GM18867 (cell line): ENCODE measurements around the gene H2BK1.
A peak's percentile ranks its signal among the peaks of the same experiment; 100 is the strongest.

Experiments used
- ATAC-seq: cut with Tn5 transposase; IDR thresholded peaks from one replicate; pipeline ENCODE4 v1.9.1; 2021; ENCODE audit warnings: mild to moderate bottlenecking, moderate library complexity; ENCODE audit not compliant: unreplicated experiment

H2BK1 gene

GRCh38 chr7:151179946-151180345, 30.3 kb downstream of the H2BK1 start:
- ATAC-seq, result no peak

GRCh38 chr7:151179287-151179860, 30.9 kb downstream of the H2BK1 start:
- no peak for ATAC-seq

GRCh38 chr7:151178831-151179230, 31.5 kb downstream of the H2BK1 start:
- ATAC-seq, result no peak

- ATAC-seq, result no peak
Observed at GRCh38 chr7:151178236-151178635, 32.1 kb downstream of the H2BK1 start.

- no peak for ATAC-seq
Observed at GRCh38 chr7:151177310-151177709, 33.0 kb downstream of the H2BK1 start.

- ATAC-seq, result no peak
Observed at GRCh38 chr7:151176401-151176800, 33.9 kb downstream of the H2BK1 start.

GRCh38 chr7:151175793-151176311, 34.4 kb downstream of the H2BK1 start:
- no peak for ATAC-seq

GRCh38 chr7:151175047-151175792, 35.1 kb downstream of the H2BK1 start:
- no peak for ATAC-seq

- ATAC-seq, result no peak
Observed at GRCh38 chr7:151174246-151175046, 35.8 kb downstream of the H2BK1 start.

GRCh38 chr7:151173386-151174245, 36.7 kb downstream of the H2BK1 start:
- ATAC-seq, result no peak

GRCh38 chr7:151172273-151173141, 37.8 kb downstream of the H2BK1 start:
- peak; percentile 68 for ATAC-seq

- no peak for ATAC-seq
Observed at GRCh38 chr7:151168787-151169162, 41.5 kb downstream of the H2BK1 start.

GRCh38 chr7:151168003-151168786, 42.1 kb downstream of the H2BK1 start:
- ATAC-seq, result no peak

- ATAC-seq, result no peak
Observed at GRCh38 chr7:151167197-151167961, 42.9 kb downstream of the H2BK1 start, which contains the start of gene GBX1. GBX1 (minus strand) TSS chr7:151167694; CDS start chr7:151167548, 146 bp downstream.

GRCh38 chr7:151166629-151167196, 43.6 kb downstream of the H2BK1 start:
- no peak for ATAC-seq

- ATAC-seq, result no peak
Observed at GRCh38 chr7:151161757-151162156, 48.5 kb downstream of the H2BK1 start.
